Breast epithelium (tissue), 3 donors: ENCODE measurements around the gene ZNF438.

Experiments used
- CTCF ChIP-seq, 3 donors: fragments of 450-650 bp; IDR thresholded peaks; one replicate each; pipeline ENCODE4 v1.5.1; 2016 to 2017; ENCODE audit warnings: antibody characterized with exemption in 3 of 3, mild to moderate bottlenecking in 3 of 3, moderate library complexity in 3 of 3
- POLR2A ChIP-seq: fragments of 450-650 bp; IDR thresholded peaks from one replicate; pipeline ENCODE4 v1.6.1; 2016; ENCODE audit warnings: antibody characterized with exemption, mild to moderate bottlenecking, moderate library complexity
- POLR2AphosphoS5 ChIP-seq, 3 donors: sonication (generic); formaldehyde crosslinking; IDR thresholded peaks; one replicate each; pipeline ENCODE4 v1.6.1; 2017; ENCODE audit warnings: antibody characterized with exemption in 3 of 3

GRCh38 chr10:30823651-30824050, 208.0 kb downstream of the ZNF438 start:
- TF ChIP-seq CTCF (IDR thresholded peaks at IDR 0.05) (no peak), POLR2AphosphoS5 (IDR thresholded peaks at IDR 0.05) (no peak), POLR2A (no peak)
